ENCODE measurements around the gene MAN2B1.
"Not testable (repeated sequence)": the region's sequence is repeated elsewhere in the genome, so short reads cannot be mapped to it uniquely, and the experiment has no call there.

Gene MAN2B1

DNA sequence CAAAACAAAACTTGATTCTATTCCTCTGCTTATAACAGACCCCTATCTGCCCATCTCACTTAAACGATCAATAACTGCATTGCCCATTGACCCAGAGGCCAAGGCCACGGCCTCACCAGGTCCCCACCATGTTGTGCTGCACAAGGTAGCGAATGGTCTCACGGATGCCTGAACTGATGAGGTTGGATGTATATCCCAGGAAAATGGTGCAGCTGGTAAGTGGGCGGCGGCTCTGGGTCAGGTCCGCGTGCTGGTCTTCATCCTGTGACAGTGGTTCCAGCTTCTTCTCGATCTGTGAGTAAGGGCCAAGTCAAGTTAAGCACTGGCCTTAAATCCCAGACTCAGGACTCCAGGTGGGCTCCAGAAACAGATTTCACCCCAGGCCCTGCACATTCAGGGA lies 13.5 kb upstream of the MAN2B1 start:
- no peak for DNase-seq (ENCODE audit: low read depth in 1 of 2, low spot score in 1 of 2)
- in situ Hi-C loops (cut with HindIII; ENCODE audit: low pct_unique_long_range_greater_than_20kb, low sequenced_read_pairs): no loop called here
- no peak for TF ChIP-seq JUND (IDR thresholded peaks at IDR 0.05; ENCODE audit: low read depth)

DNA sequence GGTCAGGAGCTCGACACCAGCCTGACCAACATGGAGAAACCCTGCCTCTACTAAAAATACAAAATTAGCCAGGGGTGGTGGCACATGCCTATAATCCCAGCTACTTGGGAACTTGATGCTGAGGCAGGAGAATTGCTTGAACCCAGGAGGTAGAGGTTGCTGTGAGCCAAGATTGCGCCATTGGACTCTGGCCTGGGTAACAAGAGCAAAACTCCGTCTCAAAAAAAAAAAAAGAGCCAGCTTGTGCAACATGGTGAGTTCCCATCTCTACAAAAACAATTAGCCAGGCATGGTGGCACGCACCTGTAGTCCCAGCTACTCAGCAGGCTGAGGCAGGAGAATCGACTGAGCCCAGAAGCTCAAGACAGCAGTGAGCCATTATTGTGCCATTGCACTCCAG lies 11.5 kb upstream of the MAN2B1 start:
- DNase-seq (ENCODE audit: low read depth in 1 of 2, low spot score in 1 of 2); in situ Hi-C loops (cut with HindIII; ENCODE audit: low pct_unique_long_range_greater_than_20kb, low sequenced_read_pairs): not testable (repeated sequence)

DNA sequence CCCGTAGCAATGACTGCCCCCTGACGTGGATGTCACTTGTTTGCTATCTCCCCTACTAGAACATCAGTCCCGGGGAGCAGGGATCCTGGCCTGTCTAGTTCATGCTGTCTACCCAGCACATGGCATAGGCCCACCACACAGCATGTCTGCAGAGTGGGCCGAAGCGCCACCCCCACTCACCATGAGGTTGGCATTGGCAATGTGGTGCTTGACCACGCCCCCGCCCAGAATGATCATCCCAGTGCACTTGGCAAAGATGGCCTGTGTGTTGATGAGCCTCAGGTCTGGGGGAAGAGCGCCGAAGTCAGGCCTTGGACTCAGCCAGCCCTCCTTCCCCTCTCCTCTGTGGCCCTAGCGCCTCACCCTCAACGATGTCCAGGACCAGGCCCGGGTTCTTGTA lies 10.4 kb upstream of the MAN2B1 start:
- no peak for TF ChIP-seq JUND (IDR thresholded peaks at IDR 0.05; ENCODE audit: low read depth)
- in situ Hi-C loops (cut with HindIII; ENCODE audit: low pct_unique_long_range_greater_than_20kb, low sequenced_read_pairs): no loop called here

DNA sequence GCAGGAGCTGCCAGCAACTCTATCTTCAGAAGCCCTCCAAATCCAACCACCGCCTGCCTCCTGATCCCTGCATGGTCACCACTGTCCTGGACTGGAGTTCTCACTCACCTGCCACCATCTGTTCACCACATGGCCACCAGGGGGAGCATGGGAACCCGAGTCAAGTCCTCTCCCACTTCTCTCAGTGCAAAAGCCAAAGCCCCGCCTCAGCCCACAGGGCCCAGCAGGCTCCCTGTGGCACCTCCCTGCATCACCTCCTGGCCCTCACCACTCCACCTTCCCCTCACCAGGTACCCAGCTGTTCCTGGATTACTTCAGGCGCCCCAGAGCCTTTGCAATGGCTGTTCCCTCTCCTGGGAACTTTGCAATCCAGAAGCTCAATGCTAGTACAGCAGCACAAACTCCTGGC lies 9.8 kb upstream of the MAN2B1 start:
- in situ Hi-C loops (cut with HindIII; ENCODE audit: low pct_unique_long_range_greater_than_20kb, low sequenced_read_pairs): no loop called here
- TF ChIP-seq JUND (IDR thresholded peaks at IDR 0.05; ENCODE audit: low read depth): no peak
- peak; percentile 76 to 86 for DNase-seq (ENCODE audit: low read depth in 1 of 2, low spot score in 1 of 2)

More for the DNA sequence above, 10.4 kb upstream of the MAN2B1 start:
- DNase-seq (ENCODE audit: low read depth in 1 of 2, low spot score in 1 of 2): no peak

DNA sequence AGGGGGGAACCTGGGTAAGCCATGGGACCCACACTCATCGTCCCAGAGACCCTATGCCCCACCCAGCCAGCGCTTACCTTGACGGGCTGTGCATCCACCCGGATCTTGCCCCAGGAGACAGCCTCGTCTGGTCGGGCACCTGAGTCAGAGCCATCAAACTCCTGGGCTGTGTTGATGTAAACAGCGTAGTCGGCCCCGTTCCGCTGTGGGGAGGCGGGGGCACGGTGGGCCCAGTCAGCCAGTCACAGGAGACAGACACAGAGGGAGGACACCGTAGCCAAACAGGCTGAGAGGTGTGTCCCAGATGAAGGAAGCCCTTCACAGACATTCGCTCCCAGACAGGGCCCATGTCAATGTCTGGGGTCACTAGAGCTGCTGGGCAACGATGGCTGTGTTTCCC lies 9.4 kb upstream of the MAN2B1 start:
- TF ChIP-seq JUND (IDR thresholded peaks at IDR 0.05; ENCODE audit: low read depth): no peak
- in situ Hi-C loops (cut with HindIII; ENCODE audit: low pct_unique_long_range_greater_than_20kb, low sequenced_read_pairs): no loop called here
- DNase-seq (ENCODE audit: low read depth in 1 of 2, low spot score in 1 of 2): no peak

DNA sequence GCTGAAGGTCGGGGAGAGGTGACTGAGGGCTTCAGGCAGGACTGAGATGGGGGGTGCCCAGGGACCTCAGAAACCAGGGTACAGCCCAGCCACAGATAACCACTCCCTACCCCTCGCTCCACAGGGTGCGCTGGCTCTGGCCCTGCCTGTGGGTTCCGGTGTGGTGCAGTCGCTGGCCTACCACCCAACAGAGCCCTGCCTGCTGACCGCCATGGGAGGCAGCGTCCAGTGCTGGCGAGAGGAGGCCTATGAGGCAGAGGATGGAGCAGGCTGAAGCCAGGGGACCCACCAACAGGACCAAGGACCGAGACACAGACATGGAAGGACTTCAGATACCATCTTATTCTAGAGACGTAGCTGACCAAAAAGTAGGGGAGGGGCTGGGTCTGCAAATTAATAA lies 8.9 kb upstream of the MAN2B1 start:
- in situ Hi-C loops (cut with HindIII; ENCODE audit: low pct_unique_long_range_greater_than_20kb, low sequenced_read_pairs): no loop called here
- no peak for TF ChIP-seq JUND (IDR thresholded peaks at IDR 0.05; ENCODE audit: low read depth)
- DNase-seq (ENCODE audit: low read depth in 1 of 2, low spot score in 1 of 2): no peak

DNA sequence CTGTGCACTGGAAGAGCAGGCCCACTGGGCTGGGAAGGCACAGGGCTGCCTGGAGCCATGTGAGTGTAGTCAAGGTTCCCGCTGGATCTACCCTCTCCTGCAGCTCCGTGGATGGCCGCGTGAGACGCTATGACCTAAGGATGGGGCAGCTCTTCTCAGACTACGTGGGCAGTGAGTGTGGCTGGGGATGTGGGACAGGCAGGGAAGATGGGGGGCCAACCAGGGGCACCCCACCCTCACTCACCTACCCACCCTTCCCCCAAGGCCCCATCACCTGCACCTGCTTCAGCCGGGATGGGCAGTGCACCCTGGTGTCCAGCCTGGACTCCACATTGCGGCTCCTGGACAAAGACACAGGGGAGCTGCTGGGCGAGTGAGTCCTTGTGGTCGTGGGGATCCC lies 6.2 kb upstream of the MAN2B1 start:
- no peak for DNase-seq (ENCODE audit: low read depth in 1 of 2, low spot score in 1 of 2)
- TF ChIP-seq JUND (IDR thresholded peaks at IDR 0.05; ENCODE audit: low read depth): no peak
- in situ Hi-C loops (cut with HindIII; ENCODE audit: low pct_unique_long_range_greater_than_20kb, low sequenced_read_pairs): no loop called here

DNA sequence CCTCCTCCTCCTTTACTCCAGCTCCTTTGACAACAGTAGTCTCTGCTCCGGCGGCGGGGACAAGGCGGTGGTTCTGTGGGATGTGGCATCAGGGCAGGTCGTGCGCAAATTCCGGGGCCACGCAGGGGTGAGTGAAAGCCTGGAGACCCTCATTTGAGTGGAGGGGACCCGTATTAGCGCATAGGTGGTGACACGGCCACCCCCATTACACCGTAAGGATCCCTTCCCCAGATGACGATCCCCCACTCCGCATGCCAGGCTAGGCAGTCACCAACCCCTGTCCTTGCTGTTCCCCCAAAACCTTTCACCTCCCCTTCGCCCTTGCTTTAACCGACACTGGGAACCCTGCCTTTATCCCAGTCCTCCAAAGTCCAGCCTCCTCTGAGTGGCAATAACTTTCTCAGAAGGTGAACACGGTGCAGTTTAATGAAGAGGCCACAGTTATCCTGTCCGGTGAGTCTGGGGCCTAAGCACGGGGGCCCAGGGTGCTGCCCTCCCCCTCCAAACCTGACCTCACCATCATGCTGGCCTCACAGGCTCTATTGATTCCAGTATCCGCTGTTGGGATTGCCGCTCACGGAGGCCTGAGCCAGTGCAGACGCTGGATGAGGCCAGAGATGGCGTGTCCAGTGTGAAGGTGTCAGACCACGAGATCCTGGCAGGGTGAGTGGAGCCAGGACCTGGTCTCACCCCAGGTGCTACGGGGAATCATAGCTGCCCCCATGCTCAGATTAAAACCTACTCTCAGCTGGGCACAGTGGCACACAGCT lies 3.8 kb upstream of the MAN2B1 start:
- no peak for DNase-seq (ENCODE audit: low read depth in 1 of 2, low spot score in 1 of 2)
- in situ Hi-C loops (cut with HindIII; ENCODE audit: low pct_unique_long_range_greater_than_20kb, low sequenced_read_pairs): no loop called here
- TF ChIP-seq JUND (IDR thresholded peaks at IDR 0.05; ENCODE audit: low read depth): no peak

DNA sequence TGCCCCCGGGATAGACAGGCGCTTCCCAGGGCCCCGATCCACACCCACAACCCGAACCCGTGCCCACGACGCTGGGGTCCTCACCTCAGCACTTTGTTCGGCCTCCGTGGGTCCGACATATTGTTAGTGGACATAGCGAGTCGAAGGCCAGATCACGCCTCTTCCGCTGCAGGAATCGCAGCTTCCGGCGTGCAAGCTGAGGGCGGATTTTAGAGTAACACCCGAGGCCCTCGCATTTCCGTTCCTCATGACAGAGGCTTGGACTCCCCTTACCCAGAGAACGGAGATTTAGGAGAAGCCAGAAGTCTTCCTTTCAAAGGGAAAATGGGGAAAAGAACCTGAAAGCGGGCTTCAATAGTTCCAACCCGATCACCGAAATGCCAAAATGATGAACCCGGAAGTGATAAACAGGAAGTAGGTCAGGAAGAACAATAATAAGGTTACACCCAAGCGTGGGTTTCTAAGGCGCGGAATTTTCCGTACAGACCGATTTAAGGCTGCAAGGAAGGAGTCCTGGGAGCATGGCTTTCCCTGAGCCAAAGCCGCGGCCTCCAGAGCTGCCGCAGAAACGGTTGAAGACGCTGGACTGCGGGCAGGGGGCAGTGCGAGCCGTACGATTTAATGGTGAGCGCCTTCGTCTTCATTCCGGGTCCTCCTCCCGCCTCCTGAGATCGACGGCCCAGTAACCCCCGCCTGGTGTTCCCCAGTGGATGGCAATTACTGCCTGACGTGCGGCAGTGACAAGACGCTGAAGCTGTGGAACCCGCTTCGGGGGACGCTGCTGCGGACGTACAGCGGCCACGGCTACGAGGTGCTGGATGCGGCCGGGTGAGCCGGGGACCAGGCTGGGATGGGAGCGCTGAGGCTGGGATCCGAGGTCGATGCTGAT lies 3.0 kb upstream of the MAN2B1 start:
- TF ChIP-seq JUND (IDR thresholded peaks at IDR 0.05; ENCODE audit: low read depth): no peak
- in situ Hi-C loops (cut with HindIII; ENCODE audit: low pct_unique_long_range_greater_than_20kb, low sequenced_read_pairs): no loop called here
- peak; percentile 70 to 86 for DNase-seq (ENCODE audit: low read depth in 1 of 2, low spot score in 1 of 2)

DNA sequence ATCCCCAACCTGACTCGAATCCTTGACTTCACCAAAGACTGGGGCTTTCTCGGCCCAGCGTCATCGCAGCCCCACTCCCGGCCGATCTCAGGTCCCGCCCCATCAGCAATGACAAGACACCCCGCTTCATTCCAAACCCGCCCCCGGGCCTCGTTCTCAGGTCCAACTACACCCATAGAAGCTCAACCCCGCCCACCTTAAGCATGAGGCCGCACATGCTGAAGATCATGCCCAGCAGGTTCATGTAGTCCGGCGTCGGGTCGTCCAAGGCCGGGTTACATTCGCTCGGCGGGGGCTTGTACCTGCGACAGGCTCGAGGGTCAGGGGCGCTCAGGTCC lies 2.4 kb upstream of the MAN2B1 start:
- TF ChIP-seq JUND (IDR thresholded peaks at IDR 0.05; ENCODE audit: low read depth): no peak
- DNase-seq (ENCODE audit: low read depth in 1 of 2, low spot score in 1 of 2): peak in 1 of 2 experiments; percentile 71
- in situ Hi-C loops (cut with HindIII; ENCODE audit: low pct_unique_long_range_greater_than_20kb, low sequenced_read_pairs): no loop called here

DNA sequence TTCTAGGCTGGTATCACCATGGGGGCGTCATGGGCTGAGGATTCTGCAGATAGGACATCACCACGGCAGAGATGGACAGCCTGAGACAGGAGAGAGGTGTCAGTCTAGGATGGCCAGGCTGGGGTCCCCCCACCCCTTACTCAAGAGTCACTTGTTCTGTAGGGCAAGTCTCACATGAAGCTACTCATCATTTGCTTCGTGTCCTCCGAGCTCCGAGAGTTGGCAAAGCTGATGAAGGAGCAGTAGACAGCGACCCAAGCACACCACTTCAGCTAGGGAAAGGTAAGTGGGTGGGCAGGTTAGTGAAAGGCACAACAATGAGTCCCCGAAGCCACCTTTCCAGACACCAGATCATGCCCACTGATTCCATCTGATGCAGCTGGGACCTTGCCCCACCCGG lies 1.8 kb upstream of the MAN2B1 start:
- no peak for TF ChIP-seq JUND (IDR thresholded peaks at IDR 0.05; ENCODE audit: low read depth)
- in situ Hi-C loops (cut with HindIII; ENCODE audit: low pct_unique_long_range_greater_than_20kb, low sequenced_read_pairs): no loop called here
- no peak for DNase-seq (ENCODE audit: low read depth in 1 of 2, low spot score in 1 of 2)

DNA sequence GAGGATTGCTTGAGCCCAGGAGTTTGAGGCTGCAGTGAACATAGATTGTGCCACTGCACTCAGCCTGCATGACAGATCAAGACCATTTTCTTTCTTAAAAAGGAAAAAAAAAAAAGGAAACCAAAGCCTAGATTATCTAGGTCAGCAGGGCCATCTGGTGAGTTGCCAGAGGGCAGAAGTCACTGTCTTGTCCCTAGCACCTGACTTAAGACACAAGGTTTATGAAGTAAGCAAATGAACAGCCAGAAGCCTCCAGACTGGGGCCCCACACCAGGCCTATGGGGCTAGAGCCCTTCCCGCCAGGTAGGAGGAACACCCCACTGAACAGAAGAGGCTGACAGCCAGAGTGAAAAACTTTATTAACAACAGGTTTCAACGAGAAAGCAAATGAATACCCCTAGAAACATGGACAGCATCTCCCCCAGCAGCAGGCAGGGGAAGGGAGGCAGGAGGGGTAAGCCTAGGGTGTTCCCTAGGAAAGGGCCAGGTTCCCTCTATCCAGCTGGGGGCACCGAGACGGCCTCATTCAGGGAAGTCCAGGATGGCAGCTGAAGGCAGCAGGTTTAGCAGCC lies 1.3 kb upstream of the MAN2B1 start:
- DNase-seq (ENCODE audit: low read depth in 1 of 2, low spot score in 1 of 2): no peak
- in situ Hi-C loops (cut with HindIII; ENCODE audit: low pct_unique_long_range_greater_than_20kb, low sequenced_read_pairs): no loop called here
- TF ChIP-seq JUND (IDR thresholded peaks at IDR 0.05; ENCODE audit: low read depth): no peak

DNA sequence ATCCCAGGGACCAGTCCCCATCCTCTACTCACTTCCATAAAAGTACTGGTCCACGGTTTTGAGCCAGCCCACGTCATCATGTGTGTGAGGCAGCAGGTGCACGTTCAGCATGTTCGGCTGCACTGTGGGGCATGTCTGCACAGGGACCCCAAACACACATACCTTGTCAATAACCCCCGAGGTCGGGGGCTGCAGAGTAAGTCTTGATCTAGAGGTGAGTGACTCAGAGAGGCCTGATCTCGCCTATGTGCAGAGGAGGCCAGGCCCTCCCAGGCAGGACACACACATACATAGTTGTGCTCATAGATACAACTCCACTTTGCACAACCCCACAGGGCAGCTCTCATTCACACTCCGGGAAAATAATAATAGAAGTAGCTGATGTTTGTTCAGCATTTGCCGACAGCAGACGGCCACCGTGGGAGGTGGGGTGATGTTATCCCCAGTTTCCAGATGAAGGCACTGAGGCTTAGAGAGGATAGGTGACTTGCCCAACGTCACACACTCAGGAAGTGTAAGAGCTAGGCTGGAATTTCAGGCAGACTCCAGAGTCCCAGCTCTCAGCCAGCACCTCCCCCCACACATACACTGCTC lies 774 bp downstream of the MAN2B1 start:
- no peak for DNase-seq (ENCODE audit: low read depth in 1 of 2, low spot score in 1 of 2)
- in situ Hi-C loops (cut with HindIII; ENCODE audit: low pct_unique_long_range_greater_than_20kb, low sequenced_read_pairs): no loop called here
- no peak for TF ChIP-seq JUND (IDR thresholded peaks at IDR 0.05; ENCODE audit: low read depth)
